ENCODE results near the gene CEACAM7.
A peak's percentile ranks its signal among the peaks of the same experiment; 100 is the strongest.

Gene CEACAM7

GRCh38 chr19:41699968-41700323 lies 11.9 kb upstream of the CEACAM7 start:
- H3K27ac ChIP-seq (ENCODE audit: low read length), result no peak overlapping the region
- no peaks in the 10 kb centered on the region for H3K9me3 ChIP-seq (ENCODE audit: insufficient read depth, low read length)
- no peaks in the 10 kb centered on the region for H3K36me3 ChIP-seq (replicated peaks; ENCODE audit: low read depth, low read length)
- H2AFZ ChIP-seq (ENCODE audit: low read depth, low read length), result no peak overlapping the region
- 0 out of 2 replicates have a peak, but pooled peaks cover 4% of the 10 kb centered on the region for H4K20me1 ChIP-seq (ENCODE audit: insufficient read depth, low read length)
- peaks cover 10% of the 10 kb centered on the region for H3K4me1 ChIP-seq (ENCODE audit: low read length)
- H3K27me3 ChIP-seq (ENCODE audit: low read depth, low read length), result peaks cover 35% of the 10 kb centered on the region
- H3K4me3 ChIP-seq (ENCODE audit: low read length), result no peak overlapping the region
- no peak for TF ChIP-seq EZH2phosphoT487 (IDR thresholded peaks at IDR 0.05; ENCODE audit: low read depth)
- no peak for TF ChIP-seq CTCF (IDR thresholded peaks at IDR 0.05; ENCODE audit: low read depth, low read length)
- H3K9ac ChIP-seq (ENCODE audit: low read length), result no peak overlapping the region
- H3K4me2 ChIP-seq (ENCODE audit: low read length), result no peak overlapping the region
- no peaks in the 10 kb centered on the region for H3K79me2 ChIP-seq (ENCODE audit: low read length)

- Histone ChIP-seq H3K9ac (ENCODE audit: low read length) (no peak overlapping the region), H3K4me2 (ENCODE audit: low read length) (peak overlapping the region; percentile 44), H3K36me3 (replicated peaks; ENCODE audit: low read depth, low read length) (no peaks in the 10 kb centered on the region), H3K4me3 (ENCODE audit: low read length) (no peak overlapping the region), H3K4me1 (ENCODE audit: low read length) (peaks cover 10% of the 10 kb centered on the region), H3K9me3 (ENCODE audit: insufficient read depth, low read length) (no peaks in the 10 kb centered on the region), H2AFZ (ENCODE audit: low read depth, low read length) (no peak overlapping the region), H3K27ac (ENCODE audit: low read length) (no peak overlapping the region), H4K20me1 (ENCODE audit: insufficient read depth, low read length) (0 out of 2 replicates have a peak, but pooled peaks cover 4% of the 10 kb centered on the region), H3K27me3 (ENCODE audit: low read depth, low read length) (peaks cover 30% of the 10 kb centered on the region), H3K79me2 (ENCODE audit: low read length) (no peaks in the 10 kb centered on the region)
- no peak for TF ChIP-seq CTCF (IDR thresholded peaks at IDR 0.05; ENCODE audit: low read depth, low read length)
- TF ChIP-seq EZH2phosphoT487 (IDR thresholded peaks at IDR 0.05; ENCODE audit: low read depth), result no peak
These were observed 11.3 kb upstream of the CEACAM7 start for GRCh38 chr19:41699231-41699967.

GRCh38 chr19:41698746-41699230 lies 10.7 kb upstream of the CEACAM7 start:
- Histone ChIP-seq H4K20me1 (ENCODE audit: insufficient read depth, low read length) (0 out of 2 replicates have a peak, but pooled peaks cover 4% of the 10 kb centered on the region), H3K4me3 (ENCODE audit: low read length) (no peak overlapping the region), H3K4me1 (ENCODE audit: low read length) (peaks cover 10% of the 10 kb centered on the region), H3K4me2 (ENCODE audit: low read length) (peak overlapping the region; percentile 44), H3K9me3 (ENCODE audit: insufficient read depth, low read length) (no peaks in the 10 kb centered on the region), H3K79me2 (ENCODE audit: low read length) (no peaks in the 10 kb centered on the region), H2AFZ (ENCODE audit: low read depth, low read length) (no peak overlapping the region), H3K9ac (ENCODE audit: low read length) (no peak overlapping the region), H3K27me3 (ENCODE audit: low read depth, low read length) (peaks cover 26% of the 10 kb centered on the region), H3K36me3 (replicated peaks; ENCODE audit: low read depth, low read length) (no peaks in the 10 kb centered on the region), H3K27ac (ENCODE audit: low read length) (no peak overlapping the region)
- TF ChIP-seq EZH2phosphoT487 (IDR thresholded peaks at IDR 0.05; ENCODE audit: low read depth), result no peak
- TF ChIP-seq CTCF (IDR thresholded peaks at IDR 0.05; ENCODE audit: low read depth, low read length), result no peak

DNA sequence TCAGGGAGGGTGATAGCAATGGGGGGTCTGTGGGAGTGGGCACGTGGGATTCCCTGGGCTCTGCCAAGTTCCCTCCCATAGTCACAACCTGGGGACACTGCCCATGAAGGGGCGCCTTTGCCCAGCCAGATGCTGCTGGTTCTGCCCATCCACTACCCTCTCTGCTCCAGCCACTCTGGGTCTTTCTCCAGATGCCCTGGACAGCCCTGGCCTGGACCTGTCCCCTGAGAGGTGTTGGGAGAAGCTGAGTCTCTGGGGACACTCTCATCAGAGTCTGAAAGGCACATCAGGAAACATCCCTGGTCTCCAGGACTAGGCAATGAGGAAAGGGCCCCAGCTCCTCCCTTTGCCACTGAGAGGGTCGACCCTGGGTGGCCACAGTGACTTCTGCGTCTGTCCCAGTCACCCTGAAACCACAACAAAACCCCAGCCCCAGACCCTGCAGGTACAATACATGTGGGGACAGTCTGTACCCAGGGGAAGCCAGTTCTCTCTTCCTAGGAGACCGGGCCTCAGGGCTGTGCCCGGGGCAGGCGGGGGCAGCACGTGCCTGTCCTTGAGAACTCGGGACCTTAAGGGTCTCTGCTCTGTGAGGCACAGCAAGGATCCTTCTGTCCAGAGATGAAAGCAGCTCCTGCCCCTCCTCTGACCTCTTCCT lies 9.3 kb upstream of the CEACAM7 start:
- no peak overlapping the region for H3K4me3 ChIP-seq (ENCODE audit: low read length)
- H3K4me1 ChIP-seq (ENCODE audit: low read length), result peaks cover 10% of the 10 kb centered on the region
- no peak overlapping the region for H3K9ac ChIP-seq (ENCODE audit: low read length)
- H3K4me2 ChIP-seq (ENCODE audit: low read length), result no peak overlapping the region
- 0 out of 2 replicates have a peak, but pooled peaks cover 3% of the 10 kb centered on the region for H3K9me3 ChIP-seq (ENCODE audit: insufficient read depth, low read length)
- H3K27ac ChIP-seq (ENCODE audit: low read length), result no peak overlapping the region
- H2AFZ ChIP-seq (ENCODE audit: low read depth, low read length), result no peak overlapping the region
- TF ChIP-seq CTCF (IDR thresholded peaks at IDR 0.05; ENCODE audit: low read depth, low read length) (no peak), EZH2phosphoT487 (IDR thresholded peaks at IDR 0.05; ENCODE audit: low read depth) (no peak)
- H3K79me2 ChIP-seq (ENCODE audit: low read length), result no peaks in the 10 kb centered on the region
- no peaks in the 10 kb centered on the region for H3K36me3 ChIP-seq (replicated peaks; ENCODE audit: low read depth, low read length)
- H3K27me3 ChIP-seq (ENCODE audit: low read depth, low read length), result peaks cover 25% of the 10 kb centered on the region
- 0 out of 2 replicates have a peak, but pooled peaks cover 4% of the 10 kb centered on the region for H4K20me1 ChIP-seq (ENCODE audit: insufficient read depth, low read length)
